C4-2B (cell line): Measurements from ENCODE around the gene PROSER1.

Experiments
- CTCF ChIP-seq: fragments of 450-650 bp; conservative IDR thresholded peaks from 2 replicates; pipeline ENCODE4 v1.5.1; 2017; ENCODE audit warnings: mild to moderate bottlenecking
- ZFX ChIP-seq: fragments of 450-650 bp; IDR thresholded peaks from 2 replicates; pipeline ENCODE4 v1.6.1; 2017

DNA sequence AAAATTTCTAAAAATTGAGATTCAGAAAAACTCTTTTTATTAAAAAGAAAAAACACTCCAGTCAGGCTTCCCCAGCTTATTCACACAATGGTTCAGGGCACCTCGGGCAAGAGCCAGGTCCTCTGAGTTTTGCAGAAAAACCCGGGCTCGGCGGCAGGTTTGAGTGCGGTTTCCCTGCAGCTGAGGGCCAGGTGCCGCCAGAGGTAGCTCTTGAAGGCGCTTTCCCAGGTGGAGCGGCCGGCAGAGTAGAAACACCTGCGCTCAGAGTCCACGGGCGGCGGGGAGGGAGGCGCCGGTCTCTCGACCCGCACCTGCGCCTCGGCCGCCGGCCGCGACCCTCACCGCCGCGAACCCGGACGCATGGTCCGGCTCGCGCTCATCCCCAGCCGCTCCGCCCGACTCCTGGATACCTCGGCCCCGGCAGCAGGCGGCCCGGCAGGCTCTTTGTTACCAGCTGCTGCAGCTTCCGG, 444 bp downstream of the PROSER1 start:
- TF ChIP-seq CTCF: 0 out of 2 replicates have a peak, but pooled peaks have one; percentile 5
- TF ChIP-seq ZFX: no peak; the same call in 1 of the 2 replicates
